GM12875 (cell line): ENCODE results near the gene ABRACL.
"Not testable (repeated sequence)": the region's sequence is repeated elsewhere in the genome, so short reads cannot be mapped to it uniquely, and the experiment has no call there.

Experiments used
- H3K4me3 ChIP-seq: one replicate; pipeline ENCODE4 v1.5.1; 2011; ENCODE audit warnings: low read depth, low read length, control low read depth
- TF ChIP-seq, protein P1 (sequence below): IDR thresholded peaks from 2 replicates; pipeline ENCODE4 v1.5.1; 2011; ENCODE audit warnings: low read depth, mild to moderate bottlenecking, control low read depth, inconsistent platforms, low read length, moderate library complexity, borderline replicate concordance; ENCODE audit not compliant: insufficient read depth

The ABRACL gene

DNA sequence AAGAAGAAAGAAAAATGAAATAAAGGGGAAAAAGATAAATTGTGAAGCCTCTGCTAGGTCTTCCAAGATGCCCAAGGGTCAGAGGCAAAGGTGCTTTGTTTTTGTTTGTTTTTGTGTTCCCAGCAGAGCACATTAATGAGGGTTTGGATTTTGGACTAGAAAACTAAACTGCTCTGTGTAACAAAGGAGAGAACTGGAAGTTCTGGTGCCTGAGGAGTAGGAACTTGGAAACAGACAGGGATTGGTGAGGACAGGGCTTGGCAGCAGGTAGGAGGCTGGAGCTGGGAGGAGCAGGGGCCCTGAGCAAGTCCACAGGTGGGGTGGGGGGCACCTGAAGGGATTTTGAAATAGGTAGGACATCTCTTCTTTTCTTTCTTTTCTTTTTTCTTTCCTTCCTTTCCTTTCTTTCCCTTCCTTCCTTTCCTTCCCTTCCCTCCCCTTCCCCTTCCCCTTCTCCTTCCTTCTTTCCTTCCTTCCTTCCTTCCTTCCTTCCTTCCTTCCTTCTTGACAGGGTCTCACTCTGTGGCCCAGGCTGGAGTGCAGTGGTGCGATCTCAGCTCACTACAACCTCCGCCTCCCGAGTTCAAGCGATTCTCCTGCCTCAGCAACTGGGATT, 15.3 kb upstream of the ABRACL start:
- no peak overlapping the region for H3K4me3 ChIP-seq
- TF ChIP-seq, protein P1, sequence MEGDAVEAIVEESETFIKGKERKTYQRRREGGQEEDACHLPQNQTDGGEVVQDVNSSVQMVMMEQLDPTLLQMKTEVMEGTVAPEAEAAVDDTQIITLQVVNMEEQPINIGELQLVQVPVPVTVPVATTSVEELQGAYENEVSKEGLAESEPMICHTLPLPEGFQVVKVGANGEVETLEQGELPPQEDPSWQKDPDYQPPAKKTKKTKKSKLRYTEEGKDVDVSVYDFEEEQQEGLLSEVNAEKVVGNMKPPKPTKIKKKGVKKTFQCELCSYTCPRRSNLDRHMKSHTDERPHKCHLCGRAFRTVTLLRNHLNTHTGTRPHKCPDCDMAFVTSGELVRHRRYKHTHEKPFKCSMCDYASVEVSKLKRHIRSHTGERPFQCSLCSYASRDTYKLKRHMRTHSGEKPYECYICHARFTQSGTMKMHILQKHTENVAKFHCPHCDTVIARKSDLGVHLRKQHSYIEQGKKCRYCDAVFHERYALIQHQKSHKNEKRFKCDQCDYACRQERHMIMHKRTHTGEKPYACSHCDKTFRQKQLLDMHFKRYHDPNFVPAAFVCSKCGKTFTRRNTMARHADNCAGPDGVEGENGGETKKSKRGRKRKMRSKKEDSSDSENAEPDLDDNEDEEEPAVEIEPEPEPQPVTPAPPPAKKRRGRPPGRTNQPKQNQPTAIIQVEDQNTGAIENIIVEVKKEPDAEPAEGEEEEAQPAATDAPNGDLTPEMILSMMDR = no peak

DNA sequence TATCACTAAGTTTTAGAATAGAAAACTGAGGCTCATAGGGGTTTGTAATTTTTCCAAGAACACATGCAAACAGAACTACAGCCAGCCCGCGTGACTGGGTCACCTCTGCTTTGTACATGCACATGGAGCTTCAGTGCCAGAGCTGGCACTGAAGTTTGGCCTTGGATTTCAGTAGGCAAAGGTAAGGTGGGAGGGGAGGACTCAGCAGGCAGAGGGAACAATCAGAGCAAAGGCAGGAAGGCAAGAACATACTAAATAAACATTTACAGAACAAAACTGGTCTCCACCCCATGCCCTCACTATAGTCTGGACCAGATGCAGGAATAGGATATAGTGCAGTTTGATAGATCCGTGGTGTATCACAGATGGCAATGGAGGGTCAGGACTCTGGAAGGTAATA, 13.6 kb upstream of the ABRACL start:
- H3K4me3 ChIP-seq = no peak overlapping the region
- TF ChIP-seq, protein P1 = no peak

GRCh38 chr6:139016337-139017213, 12.0 kb upstream of the ABRACL start:
- TF ChIP-seq, protein P1 = no peak

DNA sequence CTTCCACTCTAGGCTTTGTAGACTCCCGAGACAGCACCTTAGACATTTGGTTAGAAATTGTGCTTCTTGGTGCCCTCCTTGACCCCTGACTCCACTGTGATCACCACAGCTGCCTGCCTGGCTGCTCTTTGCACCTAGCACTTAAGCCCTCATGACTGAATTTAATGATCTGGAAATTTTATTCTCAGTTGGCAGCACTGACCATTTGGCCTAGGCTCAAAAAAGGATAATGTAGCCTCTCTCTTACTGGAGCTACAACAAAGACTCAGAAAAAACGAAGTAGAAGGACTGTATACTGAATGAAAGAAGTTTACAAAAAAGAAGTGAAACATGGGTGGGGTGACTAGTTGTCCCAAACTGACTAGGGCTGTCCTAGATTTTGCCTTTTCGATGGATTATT, 11.3 kb upstream of the ABRACL start:
- TF ChIP-seq, protein P1 = no peak
- no peak overlapping the region for H3K4me3 ChIP-seq

More at GRCh38 chr6:139016337-139017213, 12.0 kb upstream of the ABRACL start:
- H3K4me3 ChIP-seq = no peak overlapping the region

GRCh38 chr6:139019722-139020121, 8.8 kb upstream of the ABRACL start:
- TF ChIP-seq, protein P1 = no peak
- H3K4me3 ChIP-seq = no peak overlapping the region

DNA sequence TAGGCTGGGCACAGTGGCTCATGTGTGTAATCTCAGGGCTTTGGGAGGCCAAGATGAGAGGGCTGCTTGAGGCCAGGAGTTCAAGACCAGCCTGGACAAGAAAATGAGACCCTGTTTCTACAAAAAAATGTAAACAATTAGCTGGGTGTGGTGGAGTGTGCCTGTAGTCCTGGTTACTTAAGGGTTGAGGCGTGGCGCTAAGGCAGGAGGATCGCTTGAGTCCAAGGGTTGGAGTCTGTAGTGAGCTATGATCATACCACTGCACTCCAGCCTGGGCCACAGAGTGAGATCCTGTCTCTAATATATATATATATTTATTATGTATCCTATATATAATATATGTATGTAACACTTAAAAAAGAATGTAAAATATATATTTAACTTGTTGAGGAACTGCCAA, 7.9 kb upstream of the ABRACL start:
- no peak overlapping the region for H3K4me3 ChIP-seq
- TF ChIP-seq, protein P1 = no peak

- H3K4me3 ChIP-seq = not testable (repeated sequence)
Measured at GRCh38 chr6:139025416-139025815, 3.1 kb upstream of the ABRACL start.
